DND-41 (cell line): ENCODE data around the gene CD207.
"Not testable (repeated sequence)": the region's sequence is repeated elsewhere in the genome, so short reads cannot be mapped to it uniquely, and the experiment has no call there.

Experiments
- ATAC-seq: fragments of 200-7000 bp; cut with Tn5 transposase; 3 replicates; pipeline ENCODE4 v1.9.1; 2021; ENCODE audit warnings: low read depth; ENCODE audit not compliant: insufficient read depth
- DNase-seq: peaks from one replicate; pipeline ENCODE4 v3.0.0-alpha.2; 2020
- H2AFZ ChIP-seq: 2 replicates; pipeline ENCODE4 v1.6.0; 2012; ENCODE audit warnings: low read depth, low read length
- H3K27ac ChIP-seq: 2 replicates; pipeline ENCODE4 v1.5.1; 2012; ENCODE audit warnings: low read length, inconsistent platforms
- H3K27me3 ChIP-seq: fragments of 200-600 bp; sonication (generic); 2 replicates; pipeline ENCODE4 v1.6.0; 2012; ENCODE audit warnings: low read length, mild to moderate bottlenecking, inconsistent platforms; ENCODE audit not compliant: insufficient read depth, poor library complexity
- H3K36me3 ChIP-seq: 2 replicates; pipeline ENCODE4 v1.5.1; 2012; ENCODE audit warnings: low read length, inconsistent platforms; ENCODE audit not compliant: insufficient read depth
- H3K4me1 ChIP-seq: 2 replicates; pipeline ENCODE4 v1.5.1; 2012; ENCODE audit warnings: mild to moderate bottlenecking, low read length; ENCODE audit not compliant: insufficient read depth
- H3K4me2 ChIP-seq: 2 replicates; pipeline ENCODE4 v1.6.0; 2012; ENCODE audit warnings: mild to moderate bottlenecking, moderate library complexity, low read length, inconsistent platforms; ENCODE audit not compliant: insufficient read depth
- H3K4me3 ChIP-seq, 2 experiments: fragments of 200-600 bp in 1 of 2; shearing (Covaris generic) in 1 of 2; 2 replicates each; pipeline ENCODE4 v1.5.1; 2012 to 2016; ENCODE audit warnings: inconsistent platforms in 2 of 2, low read length in 2 of 2, mild to moderate bottlenecking in 2 of 2, low read depth in 1 of 2, moderate library complexity in 1 of 2
- H3K79me2 ChIP-seq: 2 replicates; pipeline ENCODE4 v1.6.0; 2012; ENCODE audit warnings: low read length, inconsistent platforms; ENCODE audit not compliant: insufficient read depth
- H3K9ac ChIP-seq: 2 replicates; pipeline ENCODE4 v1.6.0; 2012; ENCODE audit warnings: low read depth, mild to moderate bottlenecking, inconsistent platforms, low read length, moderate library complexity
- H3K9me3 ChIP-seq: 2 replicates; pipeline ENCODE4 v1.5.1; 2012; ENCODE audit warnings: low read length, moderate library complexity, mild to moderate bottlenecking, inconsistent platforms; ENCODE audit not compliant: insufficient read depth, severe bottlenecking
- H4K20me1 ChIP-seq: 2 replicates; pipeline ENCODE4 v1.6.0; 2012; ENCODE audit warnings: low read length; ENCODE audit not compliant: insufficient read depth
- CTCF ChIP-seq: IDR thresholded peaks from 2 replicates; pipeline ENCODE4 v1.5.1; 2012; ENCODE audit warnings: borderline replicate concordance, low read length, moderate library complexity, mild to moderate bottlenecking; ENCODE audit not compliant: poor library complexity, severe bottlenecking; ENCODE audit errors: extremely low read depth
- EZH2 ChIP-seq: IDR thresholded peaks from 3 replicates; pipeline ENCODE4 v1.6.1; 2012; ENCODE audit warnings: borderline replicate concordance, low read depth, mild to moderate bottlenecking, moderate library complexity, low read length, inconsistent platforms; ENCODE audit not compliant: severe bottlenecking

The CD207 gene

GRCh38 chr2:70835643-70836042 lies at the start of gene CD207:
CD207 (minus strand) TSS chr2:70835816; CDS start chr2:70835776, 40 bp downstream.
- no peak for ATAC-seq
- TF ChIP-seq EZH2 (no peak), CTCF (no peak)
- Histone ChIP-seq H3K9me3 (no peaks in the 10 kb centered on the region), H3K4me3 (no peak within 1 kb of the TSS), H2AFZ (no peak within 1 kb of the TSS), H4K20me1 (peaks cover 2% of the 10 kb centered on the region; the same call in 1 of the 2 replicates), H3K27ac (no peak within 1 kb of the TSS), H3K27me3 (peaks cover 3% of the 10 kb centered on the region), H3K9ac (no peak within 1 kb of the TSS), H3K79me2 (no peaks in the 10 kb centered on the region), H3K36me3 (no peaks in the 10 kb centered on the region), H3K4me1 (no peaks in the 10 kb centered on the region), H3K4me2 (no peak within 1 kb of the TSS)
- DNase-seq = no peak

GRCh38 chr2:70878543-70878942 lies 42.9 kb upstream of the CD207 start:
- not testable (repeated sequence) for H3K4me2 ChIP-seq, H3K27me3 ChIP-seq, H3K4me1 ChIP-seq, H3K79me2 ChIP-seq, H3K9me3 ChIP-seq, H3K9ac ChIP-seq, H4K20me1 ChIP-seq, H2AFZ ChIP-seq, H3K4me3 ChIP-seq, H3K36me3 ChIP-seq, DNase-seq, ATAC-seq, H3K27ac ChIP-seq

- H3K4me2 ChIP-seq, H2AFZ ChIP-seq, H3K9ac ChIP-seq, H4K20me1 ChIP-seq, H3K4me1 ChIP-seq, H3K79me2 ChIP-seq, H3K36me3 ChIP-seq, H3K9me3 ChIP-seq, H3K27me3 ChIP-seq, ATAC-seq, DNase-seq, H3K4me3 ChIP-seq, H3K27ac ChIP-seq: not testable (repeated sequence)
These were observed 40.5 kb upstream of the CD207 start for GRCh38 chr2:70876138-70876537.

- DNase-seq (no peak), ATAC-seq (no peak)
- Histone ChIP-seq H3K79me2 (no peaks in the 10 kb centered on the region), H2AFZ (no peak overlapping the region), H3K4me1 (no peaks in the 10 kb centered on the region), H3K4me3 (no peak overlapping the region), H3K4me2 (no peak overlapping the region), H3K27ac (no peak overlapping the region), H3K9me3 (no peaks in the 10 kb centered on the region), H3K27me3 (peaks cover 5% of the 10 kb centered on the region), H3K9ac (no peak overlapping the region), H4K20me1 (no peaks in the 10 kb centered on the region), H3K36me3 (no peaks in the 10 kb centered on the region)
- no peak for TF ChIP-seq EZH2
- no peak for TF ChIP-seq CTCF
These were observed 37.9 kb upstream of the CD207 start for GRCh38 chr2:70873541-70873940.
